Vagina (tissue), 2 donors: ENCODE results near the gene GRPEL2. TPM values are rescaled to one million over a fixed set of nuclear protein-coding genes. Genes with fewer than 3 reads are reported as not detected.
"Not testable (repeated sequence)": the region's sequence is repeated elsewhere in the genome, so short reads cannot be mapped to it uniquely, and the experiment has no call there.

Experiments used
- DNase-seq, 2 donors: peaks; one replicate each; pipeline ENCODE4 v3.0.0-alpha.2; 2017; ENCODE audit errors: extremely low spot score in 2 of 2
- H3K27ac ChIP-seq: fragments of 200-600 bp; sonication (generic); one replicate; pipeline ENCODE4 v1.5.1; 2019
- H3K27me3 ChIP-seq: fragments of 200-600 bp; sonication (generic); one replicate; pipeline ENCODE4 v1.5.1; 2019
- H3K36me3 ChIP-seq, 2 donors: fragments of 200-600 bp; sonication (generic); one replicate each; pipeline ENCODE4 v1.5.1; 2017 to 2019
- H3K4me1 ChIP-seq: fragments of 200-600 bp; sonication (generic); one replicate; pipeline ENCODE4 v1.5.1; 2019
- H3K4me3 ChIP-seq, 2 donors: fragments of 200-600 bp; sonication (generic); 1 replicate in 1 of 2; 2 replicates in 1 of 2; pipeline ENCODE4 v1.5.1; 2016 to 2019
- H3K9me3 ChIP-seq: fragments of 200-600 bp; sonication (generic); one replicate; pipeline ENCODE4 v1.5.1; 2019
- CTCF ChIP-seq, 3 experiments: fragments of 450-650 bp in 2 of 3; fragments of 200-600 bp in 1 of 3; sonication (generic) in 1 of 3; IDR thresholded peaks; one replicate each; pipeline ENCODE4 v1.5.1; 2017 to 2019; ENCODE audit warnings: antibody characterized with exemption in 3 of 3, mild to moderate bottlenecking in 2 of 3, moderate library complexity in 2 of 3
- POLR2A ChIP-seq, 2 donors: fragments of 450-650 bp; IDR thresholded peaks; one replicate each; pipeline ENCODE4 v1.6.1; 2017; ENCODE audit warnings: antibody characterized with exemption in 2 of 2, mild to moderate bottlenecking in 2 of 2, moderate library complexity in 2 of 2
- POLR2AphosphoS5 ChIP-seq, 2 donors: sonication (generic); formaldehyde crosslinking; IDR thresholded peaks; one replicate each; pipeline ENCODE4 v1.9.0; 2017; ENCODE audit warnings: antibody characterized with exemption in 2 of 2, mild to moderate bottlenecking in 2 of 2, low read depth in 1 of 2; ENCODE audit not compliant: insufficient read depth in 1 of 2
- intact Hi-C: fragments of 100-400 bp; cut with DNase I; formaldehyde crosslinking; loops from one replicate; pipeline ENCODE4 v1.15.1; 2023
- total RNA-seq: library from RNA; depleted of rRNA; stranded (reverse); fragments of >200 nt; gene quantifications from one replicate; pipeline ENCODE4 v1.2.3, GENCODE V29; 2016

GRPEL2 gene
- total RNA-seq, 1 donor from 2014 or later: 16.9 TPM

DNA sequence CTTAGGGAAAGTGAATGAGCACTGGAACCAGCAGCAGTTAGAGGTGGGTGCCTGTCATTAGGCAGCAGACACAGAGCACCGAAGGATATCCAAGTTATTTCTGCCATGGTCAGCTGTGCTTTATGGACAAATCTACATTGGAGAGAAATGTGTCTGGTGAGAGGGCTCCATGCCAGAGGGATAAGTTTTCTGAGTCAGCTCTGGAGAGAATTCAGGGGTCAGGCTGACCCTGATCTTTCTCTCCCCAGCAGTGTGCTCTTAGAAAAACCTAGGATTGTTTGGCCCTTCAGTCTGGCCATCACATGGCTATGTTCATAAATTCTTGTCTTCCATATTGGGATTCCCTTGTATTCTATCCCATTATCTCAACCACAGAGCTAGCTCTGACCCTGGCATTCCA is 42.7 kb downstream of the GRPEL2 start:
- TF ChIP-seq CTCF (IDR thresholded peaks at IDR 0.05) (no peak), POLR2AphosphoS5 (IDR thresholded peaks at IDR 0.05; ENCODE audit: insufficient read depth in 1 of 2, low read depth in 1 of 2) (peak in 1 of 2 donors; percentile 43), POLR2A (IDR thresholded peaks at IDR 0.05) (no peak)
- no peak for DNase-seq
- H3K4me1 ChIP-seq: peaks cover 60% of the 10 kb centered on the region
- intact Hi-C loops: loop anchor here (2.0 kb wide), 1 partner anchor 19 kb away; no protein-coding TSS in a partner anchor
- H3K27me3 ChIP-seq: no peaks in the 10 kb centered on the region
- H3K9me3 ChIP-seq: no peaks in the 10 kb centered on the region
- H3K4me3 ChIP-seq: no peak overlapping the region
- H3K27ac ChIP-seq: peak overlapping the region; percentile 91
- H3K36me3 ChIP-seq: no peaks in the 10 kb centered on the region

- Histone ChIP-seq H3K9me3 (no peaks in the 10 kb centered on the region), H3K27me3 (no peaks in the 10 kb centered on the region), H3K4me3 (no peak overlapping the region), H3K4me1 (peaks cover 54% of the 10 kb centered on the region), H3K27ac (peak overlapping the region; percentile 91), H3K36me3 (no peaks in the 10 kb centered on the region)
- DNase-seq: no peak
- TF ChIP-seq POLR2A (IDR thresholded peaks at IDR 0.05) (no peak), POLR2AphosphoS5 (IDR thresholded peaks at IDR 0.05; ENCODE audit: insufficient read depth in 1 of 2, low read depth in 1 of 2) (no peak), CTCF (IDR thresholded peaks at IDR 0.05) (no peak)
- intact Hi-C loops: no loop called here
These were observed 43.3 kb downstream of the GRPEL2 start for GRCh38 chr5:149388498-149389190.

DNA sequence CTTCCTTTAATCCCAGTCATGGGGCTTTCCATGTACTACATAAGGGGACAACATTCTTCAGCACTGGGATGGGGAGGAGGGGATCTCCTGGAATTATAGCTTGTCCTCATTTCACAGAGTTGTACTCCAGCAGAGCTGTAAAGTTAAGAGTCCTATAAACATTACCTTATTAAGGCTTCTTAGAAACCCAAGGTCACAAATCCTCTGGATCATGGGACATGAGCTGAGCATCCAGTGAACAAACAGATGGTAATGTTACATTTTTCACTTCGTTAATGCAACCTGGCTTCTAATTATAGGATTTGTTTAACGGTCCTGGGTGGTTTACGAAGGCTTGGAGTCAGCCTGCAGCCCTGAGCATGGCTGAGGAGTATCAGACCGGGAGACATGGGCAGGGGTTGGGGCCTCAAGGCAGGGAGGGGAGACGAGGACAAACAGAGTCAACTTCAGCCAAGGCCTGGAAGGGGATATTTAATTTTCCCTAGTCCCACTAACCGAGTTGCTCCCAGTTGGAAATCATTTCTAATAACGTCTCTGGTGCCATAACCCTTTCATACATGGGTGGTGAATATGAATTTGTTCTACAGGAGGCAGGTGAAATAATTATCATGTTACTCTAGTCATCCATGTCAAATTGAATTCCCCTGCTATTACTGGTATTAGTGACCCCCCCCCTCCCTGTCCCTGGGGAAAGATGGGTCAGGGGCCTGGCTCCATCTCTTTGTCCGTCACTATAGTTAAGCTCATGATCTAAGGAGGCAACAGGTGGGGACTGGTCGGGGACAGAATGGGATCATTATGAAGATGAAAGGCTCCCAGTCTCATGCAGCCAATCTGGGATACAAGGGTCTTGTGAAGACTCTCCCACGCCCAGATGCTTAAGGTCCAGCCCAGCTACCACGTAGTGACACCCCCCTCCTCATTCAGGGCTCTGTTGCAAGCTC is 44.5 kb downstream of the GRPEL2 start:
- no peaks in the 10 kb centered on the region for H3K36me3 ChIP-seq
- peak overlapping the region; percentile 91 for H3K27ac ChIP-seq
- no peaks in the 10 kb centered on the region for H3K9me3 ChIP-seq
- no peaks in the 10 kb centered on the region for H3K27me3 ChIP-seq
- peaks cover 42% of the 10 kb centered on the region for H3K4me1 ChIP-seq
- intact Hi-C loops: no loop called here
- no peak for TF ChIP-seq CTCF (IDR thresholded peaks at IDR 0.05)
- TF ChIP-seq POLR2AphosphoS5 (IDR thresholded peaks at IDR 0.05; ENCODE audit: insufficient read depth in 1 of 2, low read depth in 1 of 2): peak in 1 of 2 donors; percentile 63
- no peak for TF ChIP-seq POLR2A (IDR thresholded peaks at IDR 0.05)
- no peak for DNase-seq
- no peak overlapping the region for H3K4me3 ChIP-seq

DNA sequence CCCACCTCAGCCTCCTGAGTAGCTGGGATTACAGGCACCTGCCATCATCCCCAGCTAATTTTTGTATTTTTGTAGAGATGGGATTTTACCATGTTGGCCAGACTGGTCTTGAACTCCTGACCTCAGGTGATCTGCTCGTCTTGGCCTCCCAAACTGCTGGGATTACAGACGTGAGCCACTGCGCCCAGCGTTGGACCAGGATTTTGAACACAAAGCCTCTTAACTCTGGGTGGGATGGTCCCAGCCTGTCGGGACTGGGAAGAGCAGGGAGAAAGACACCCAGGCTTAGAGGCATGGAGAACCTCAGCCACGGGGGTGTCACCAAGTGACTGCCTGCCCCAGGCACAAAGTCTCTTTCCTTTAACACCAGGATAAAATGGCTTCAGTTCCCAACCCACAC is 45.8 kb downstream of the GRPEL2 start:
- DNase-seq, intact Hi-C loops, H3K36me3 ChIP-seq, H3K9me3 ChIP-seq, H3K27me3 ChIP-seq, H3K4me3 ChIP-seq: not testable (repeated sequence)
- Histone ChIP-seq H3K27ac (peak overlapping the region; percentile 91), H3K4me1 (peaks cover 31% of the 10 kb centered on the region)

GRCh38 chr5:149391524-149391923 is 46.2 kb downstream of the GRPEL2 start:
- peaks cover 27% of the 10 kb centered on the region for H3K4me1 ChIP-seq
- H3K27ac ChIP-seq: peak overlapping the region; percentile 91

More at GRCh38 chr5:149391524-149391923, 46.2 kb downstream of the GRPEL2 start:
- Histone ChIP-seq H3K4me3 (no peak overlapping the region), H3K27me3 (no peaks in the 10 kb centered on the region), H3K9me3 (no peaks in the 10 kb centered on the region), H3K36me3 (no peaks in the 10 kb centered on the region)
- TF ChIP-seq CTCF (IDR thresholded peaks at IDR 0.05) (no peak), POLR2A (IDR thresholded peaks at IDR 0.05) (no peak), POLR2AphosphoS5 (IDR thresholded peaks at IDR 0.05; ENCODE audit: insufficient read depth in 1 of 2, low read depth in 1 of 2) (no peak)
- no peak for DNase-seq
- intact Hi-C loops: no loop called here
